GM12872 (cell line): ENCODE measurements around the gene IL36B.

ENCODE experiments used
- TF ChIP-seq, protein P1 (sequence below): IDR thresholded peaks from 3 replicates; pipeline ENCODE4 v1.5.1; 2011; ENCODE audit warnings: low read depth, mild to moderate bottlenecking, low read length, moderate library complexity; ENCODE audit not compliant: insufficient read depth

The IL36B gene

DNA sequence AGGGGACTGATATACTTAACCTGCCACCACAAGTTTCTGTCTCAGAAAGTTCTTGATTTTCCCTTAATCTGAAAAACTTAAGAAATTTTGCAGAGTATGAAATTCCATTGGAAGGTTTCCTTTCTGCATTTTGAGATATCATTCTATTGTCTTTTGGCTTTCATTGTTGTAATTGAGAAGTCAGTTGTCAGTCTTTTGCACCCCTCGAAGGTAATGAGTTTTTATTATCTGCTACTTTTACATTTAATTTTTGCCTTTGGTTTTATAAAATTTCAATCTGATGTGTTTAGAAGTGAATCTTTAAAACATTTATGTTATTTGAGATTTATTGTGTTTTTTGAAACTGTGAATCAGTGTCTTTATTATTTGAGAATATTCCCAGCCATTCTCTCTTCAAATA is 52.2 kb downstream of the IL36B start:
- TF ChIP-seq, protein P1, sequence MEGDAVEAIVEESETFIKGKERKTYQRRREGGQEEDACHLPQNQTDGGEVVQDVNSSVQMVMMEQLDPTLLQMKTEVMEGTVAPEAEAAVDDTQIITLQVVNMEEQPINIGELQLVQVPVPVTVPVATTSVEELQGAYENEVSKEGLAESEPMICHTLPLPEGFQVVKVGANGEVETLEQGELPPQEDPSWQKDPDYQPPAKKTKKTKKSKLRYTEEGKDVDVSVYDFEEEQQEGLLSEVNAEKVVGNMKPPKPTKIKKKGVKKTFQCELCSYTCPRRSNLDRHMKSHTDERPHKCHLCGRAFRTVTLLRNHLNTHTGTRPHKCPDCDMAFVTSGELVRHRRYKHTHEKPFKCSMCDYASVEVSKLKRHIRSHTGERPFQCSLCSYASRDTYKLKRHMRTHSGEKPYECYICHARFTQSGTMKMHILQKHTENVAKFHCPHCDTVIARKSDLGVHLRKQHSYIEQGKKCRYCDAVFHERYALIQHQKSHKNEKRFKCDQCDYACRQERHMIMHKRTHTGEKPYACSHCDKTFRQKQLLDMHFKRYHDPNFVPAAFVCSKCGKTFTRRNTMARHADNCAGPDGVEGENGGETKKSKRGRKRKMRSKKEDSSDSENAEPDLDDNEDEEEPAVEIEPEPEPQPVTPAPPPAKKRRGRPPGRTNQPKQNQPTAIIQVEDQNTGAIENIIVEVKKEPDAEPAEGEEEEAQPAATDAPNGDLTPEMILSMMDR, result no peak

DNA sequence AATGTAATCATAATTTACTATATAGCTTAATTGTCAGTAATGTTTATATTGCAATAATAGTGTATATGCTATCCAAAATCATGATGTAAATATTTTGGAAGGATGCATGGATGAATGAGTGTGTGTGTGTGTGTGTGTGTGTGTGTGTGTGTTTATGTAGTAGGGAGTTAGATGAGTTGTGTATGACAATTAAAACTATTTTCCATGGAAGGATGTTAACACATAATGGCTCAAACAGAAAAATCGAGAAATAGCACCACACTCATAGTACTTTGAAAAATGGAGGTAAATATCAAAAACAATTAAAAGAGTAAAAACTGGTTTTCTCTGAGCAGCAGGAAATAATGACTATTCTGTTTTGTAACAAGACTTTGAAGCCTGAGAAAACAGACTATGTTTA is 55.5 kb downstream of the IL36B start:
- TF ChIP-seq, protein P1, result no peak

DNA sequence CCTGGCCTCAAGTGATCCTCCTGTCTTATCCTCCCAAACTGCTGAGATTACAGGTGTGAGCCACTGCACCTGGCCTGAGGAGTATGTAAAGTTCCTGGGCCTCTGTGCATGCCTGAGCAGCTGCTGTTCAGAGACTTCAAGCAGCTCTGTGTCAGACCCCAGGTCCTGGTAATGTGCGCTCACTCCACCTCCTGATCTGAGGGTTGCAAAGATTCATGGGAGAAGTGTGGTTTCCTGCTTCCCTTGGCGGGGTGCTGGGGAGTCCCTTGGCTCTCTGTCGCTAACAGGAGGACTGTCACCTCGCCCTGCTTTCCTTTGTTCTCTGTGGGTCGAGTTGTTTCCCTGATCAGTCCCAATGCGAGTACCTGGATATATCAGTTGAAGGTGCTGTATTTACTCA is 56.0 kb downstream of the IL36B start:
- TF ChIP-seq, protein P1, result no peak

DNA sequence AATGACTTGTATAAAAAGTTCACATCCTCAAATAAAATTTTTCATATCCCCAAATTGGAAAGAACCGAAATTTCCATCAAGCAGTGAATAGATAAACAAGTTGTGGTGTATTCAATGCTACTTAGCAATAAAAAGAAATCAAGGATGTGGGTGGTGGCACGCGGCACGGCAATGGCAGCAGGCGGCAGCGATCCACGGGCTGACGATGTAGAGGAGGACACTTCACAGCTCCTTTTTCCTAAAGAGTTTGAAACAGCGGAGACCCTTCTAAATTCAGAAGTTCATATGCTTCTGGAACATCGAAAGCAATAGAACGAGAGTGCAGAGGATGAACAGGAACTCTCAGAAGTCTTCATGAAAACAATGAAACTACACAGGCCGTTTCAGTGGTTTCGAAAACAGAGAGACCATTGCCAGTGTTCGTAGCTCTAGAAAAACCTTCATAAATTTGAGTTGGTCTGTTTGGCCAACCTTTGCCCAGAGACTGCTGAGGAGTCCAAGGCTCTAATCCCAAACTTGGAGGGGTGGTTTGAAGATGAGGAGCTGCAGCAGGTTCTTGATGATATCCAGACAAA is 57.2 kb downstream of the IL36B start:
- TF ChIP-seq, protein P1, result no peak

DNA sequence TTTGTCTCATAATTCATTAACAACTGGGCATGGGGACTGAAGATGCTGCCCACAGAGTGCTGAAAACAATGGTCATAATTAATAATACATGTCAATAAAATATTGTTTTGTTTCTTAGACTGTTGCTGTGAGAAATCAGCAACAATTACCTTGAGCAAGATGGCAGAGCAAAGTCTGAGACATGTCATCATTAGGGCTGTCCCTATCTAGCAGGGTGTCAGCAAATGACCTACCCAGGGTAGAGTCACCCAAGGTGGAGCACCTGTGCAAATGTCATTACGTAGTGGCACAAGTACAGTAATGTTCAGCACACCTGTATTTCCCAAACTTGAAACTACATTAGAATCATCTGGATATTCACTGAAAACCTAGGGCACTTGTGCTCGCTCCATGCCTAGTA is 58.0 kb downstream of the IL36B start:
- TF ChIP-seq, protein P1, result no peak

DNA sequence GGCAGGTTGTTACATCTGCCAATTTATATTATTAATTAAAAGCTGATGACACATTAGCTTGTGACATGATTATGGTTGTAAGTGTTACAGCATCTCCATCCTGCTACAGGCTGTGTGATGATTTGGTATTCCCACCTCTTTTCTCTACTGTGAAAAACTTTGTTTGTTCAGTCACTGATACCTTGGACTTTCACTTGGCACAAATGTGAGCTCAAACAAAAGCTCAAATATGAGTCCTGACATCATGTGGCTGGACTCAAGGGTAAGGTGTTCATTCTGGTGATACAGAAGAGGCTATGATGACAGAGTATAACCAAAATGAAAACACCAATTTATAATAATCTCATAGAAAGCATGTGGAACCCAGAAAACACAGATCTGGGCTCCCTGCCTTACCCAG is 58.8 kb downstream of the IL36B start:
- TF ChIP-seq, protein P1, result no peak

DNA sequence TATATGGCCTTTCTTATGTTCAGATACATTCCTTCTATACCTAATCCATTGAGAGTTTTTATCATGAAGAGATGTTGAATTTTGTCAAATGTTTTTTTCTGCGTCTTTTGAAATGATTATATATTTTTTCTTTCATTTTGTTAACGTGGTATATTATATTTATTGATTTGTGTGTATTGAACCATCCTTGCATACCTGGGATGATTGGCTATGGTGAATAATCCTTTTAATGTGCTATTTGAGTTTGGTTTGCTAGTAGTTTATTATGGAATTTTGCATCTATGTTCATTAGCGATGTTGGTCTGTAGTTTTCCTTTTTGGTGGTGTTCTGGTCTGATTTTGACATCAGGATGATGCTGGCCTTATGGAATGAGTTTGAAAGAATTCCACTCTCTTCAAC is 63.1 kb downstream of the IL36B start:
- TF ChIP-seq, protein P1, result no peak
